HepG2 (cell line): Measurements from ENCODE around the gene NOP9. TPM values are rescaled to one million over a fixed set of nuclear protein-coding genes. Genes with fewer than 3 reads are reported as not detected.

Source experiments
- CCDC6 ChIP-seq: sonication (generic); formaldehyde crosslinking; IDR thresholded peaks from 2 replicates; pipeline ENCODE4 v1.8.1; 2022; ENCODE audit warnings: mild to moderate bottlenecking, missing genetic modification reagents, moderate library complexity
- CHD4 ChIP-seq: fragments of 200-600 bp; sonication (generic); IDR thresholded peaks from 2 replicates; pipeline ENCODE4 v1.7.0; 2017; ENCODE audit warnings: mild to moderate bottlenecking, low read length, borderline replicate concordance
- DZIP1 ChIP-seq: sonication (generic); formaldehyde crosslinking; IDR thresholded peaks from 2 replicates; pipeline ENCODE4 v1.5.0; 2020; ENCODE audit warnings: mild to moderate bottlenecking, missing genetic modification reagents
- EHMT2 ChIP-seq: fragments of 200-600 bp; sonication (generic); IDR thresholded peaks from 2 replicates; pipeline ENCODE4 v1.7.0; 2017; ENCODE audit warnings: antibody characterized with exemption, low read depth, low read length, borderline replicate concordance
- MAFK ChIP-seq, 2 experiments: IDR thresholded peaks in 1 of 2; conservative IDR thresholded peaks in 1 of 2; 2 replicates each; pipeline ENCODE4 v1.6.1; 2011; ENCODE audit warnings: improper control_type of control experiment in 2 of 2, low read length in 2 of 2
- MXD1 ChIP-seq: sonication (generic); formaldehyde crosslinking; IDR thresholded peaks from 2 replicates; pipeline ENCODE4 v1.4.0; 2020; ENCODE audit warnings: mild to moderate bottlenecking, missing genetic modification reagents
- NFE2L1 ChIP-seq: sonication (generic); formaldehyde crosslinking; IDR thresholded peaks from 2 replicates; pipeline ENCODE4 v1.4.0; 2020; ENCODE audit warnings: missing genetic modification reagents, mild to moderate bottlenecking, borderline replicate concordance
- NR2C2 ChIP-seq: sonication (generic); formaldehyde crosslinking; IDR thresholded peaks from 2 replicates; pipeline ENCODE4 v1.4.0; 2020; ENCODE audit warnings: missing genetic modification reagents, mild to moderate bottlenecking, moderate library complexity, borderline replicate concordance
- SP4 ChIP-seq: sonication (generic); formaldehyde crosslinking; IDR thresholded peaks from 2 replicates; pipeline ENCODE4 v1.8.1; 2023; ENCODE audit warnings: mild to moderate bottlenecking, missing genetic modification reagents
- THAP9 ChIP-seq: sonication (generic); formaldehyde crosslinking; IDR thresholded peaks from 2 replicates; pipeline ENCODE4; 2020; ENCODE audit warnings: missing genetic modification reagents, mild to moderate bottlenecking, borderline replicate concordance
- ZBTB43 ChIP-seq: sonication (generic); formaldehyde crosslinking; conservative IDR thresholded peaks from 2 replicates; pipeline ENCODE4 v1.4.0; 2020; ENCODE audit warnings: missing genetic modification reagents
- ZNF274 ChIP-seq: sonication (generic); formaldehyde crosslinking; IDR thresholded peaks from 2 replicates; pipeline ENCODE4 v1.5.1; 2020; ENCODE audit warnings: mild to moderate bottlenecking, missing genetic modification reagents
- ZNF280B ChIP-seq: sonication (generic); formaldehyde crosslinking; IDR thresholded peaks from 2 replicates; pipeline ENCODE4 v1.5.0; 2020; ENCODE audit warnings: missing genetic modification reagents, mild to moderate bottlenecking, borderline replicate concordance
- ZNF343 ChIP-seq: sonication (generic); formaldehyde crosslinking; IDR thresholded peaks from 2 replicates; pipeline ENCODE4 v1.4.0; 2020; ENCODE audit warnings: mild to moderate bottlenecking, missing genetic modification reagents
- ZNF737 ChIP-seq: sonication (generic); formaldehyde crosslinking; IDR thresholded peaks from 2 replicates; pipeline ENCODE4 v1.5.0; 2020; ENCODE audit warnings: missing genetic modification reagents, mild to moderate bottlenecking, borderline replicate concordance
- ZNF740 ChIP-seq: sonication (generic); formaldehyde crosslinking; IDR thresholded peaks from 2 replicates; pipeline ENCODE4 v1.4.0; 2020; ENCODE audit warnings: missing genetic modification reagents
- ZNF83 ChIP-seq: sonication (generic); formaldehyde crosslinking; IDR thresholded peaks from 2 replicates; pipeline ENCODE4 v1.4.0; 2020; ENCODE audit warnings: missing genetic modification reagents, mild to moderate bottlenecking, borderline replicate concordance
- ZNF841 ChIP-seq: sonication (generic); formaldehyde crosslinking; IDR thresholded peaks from 2 replicates; pipeline ENCODE4 v1.8.1; 2023; ENCODE audit warnings: missing genetic modification reagents, borderline replicate concordance
- polyA plus RNA-seq, 8 experiments: library from polyadenylated mRNA; depleted of rRNA in 3 of 8; stranded (reverse) in 7 of 8; unstranded in 1 of 8; fragments of >200 nt; fragmentation: Illumina TruSeq in 4 of 8; extraction: Trizol in 4 of 8; gene quantifications; 2 replicates each; pipeline versions ENCODE4 v1.2.1 to v1.2.3, GENCODE V29; 2011 to 2016; ENCODE audit warnings: low read depth in 4 of 8, missing spikeins in 1 of 8, mixed read lengths in 1 of 8; ENCODE audit not compliant: insufficient read depth in 1 of 8
- total RNA-seq, 5 experiments: library from RNA; depleted of rRNA; stranded (reverse); fragments of >200 nt; fragmentation: Illumina TruSeq; extraction: Trizol; gene quantifications; 2 replicates each; pipeline ENCODE4 v1.2.3, GENCODE V29; 2016; ENCODE audit warnings: low read depth in 1 of 5

The NOP9 gene
- total and polyA plus RNA-seq, 2 of the 13 experiments (the other 11 are each of a cell fraction or from before 2014, with no cell fraction given), result 24.5 to 61.6 TPM

- TF ChIP-seq ZNF83 (CRISPR knock-in tag), result peak; percentile 96
- TF ChIP-seq NR2C2 (CRISPR knock-in tag), result peak; percentile 75
- peak; percentile 92; the same call in 1 of the 2 replicates for TF ChIP-seq EHMT2
- no peak for TF ChIP-seq ZNF740 (CRISPR knock-in tag)
- peak; percentile 72; the same call in 1 of the 2 replicates for TF ChIP-seq ZBTB43 (CRISPR knock-in tag)
- TF ChIP-seq CCDC6 (CRISPR knock-in tag), result no peak
- no peak for TF ChIP-seq MAFK (conservative IDR thresholded peaks at IDR 0.05 in 1 of 2, IDR thresholded peaks at IDR 0.05 in 1 of 2; ENCODE audit: low read length in 2 of 2)
- TF ChIP-seq DZIP1 (CRISPR knock-in tag), result peak; percentile 95
- TF ChIP-seq THAP9 (CRISPR knock-in tag), result peak; percentile 91
- peak; percentile 90; the same call in 1 of the 2 replicates for TF ChIP-seq CHD4
- no peak for TF ChIP-seq ZNF841 (CRISPR knock-in tag)
- TF ChIP-seq NFE2L1, result no peak
- TF ChIP-seq ZNF280B, result no peak; the same call in 1 of the 2 replicates
- TF ChIP-seq ZNF737 (CRISPR knock-in tag), result no peak
- peak; percentile 89 for TF ChIP-seq SP4 (CRISPR knock-in tag)
- TF ChIP-seq ZNF343 (CRISPR knock-in tag), result peak; percentile 97
- TF ChIP-seq MXD1 (CRISPR knock-in tag), result peak; percentile 67
- peak; percentile 88 for TF ChIP-seq ZNF274 (CRISPR knock-in tag)
These were observed 8.1 kb downstream of the NOP9 start, which contains the start of gene CIDEB (continued) for GRCh38 chr14:24307575-24308341.
